K562 (cell line): ENCODE measurements around the gene STIM1. TPM values are rescaled to one million over a fixed set of nuclear protein-coding genes. Genes with fewer than 3 reads are reported as not detected.

Experiments used
- ELK3 ChIP-seq: fragments of 450-650 bp; formaldehyde crosslinking; IDR thresholded peaks from 2 replicates; pipeline ENCODE4 v1.4.0; 2020; ENCODE audit warnings: mild to moderate bottlenecking
- GABPB1 ChIP-seq: sonication (generic); formaldehyde crosslinking; IDR thresholded peaks from 2 replicates; pipeline ENCODE4 v1.8.0; 2022; ENCODE audit warnings: mild to moderate bottlenecking, missing genetic modification reagents
- IRF9 ChIP-seq: fragments of 450-650 bp; IDR thresholded peaks from 2 replicates; pipeline ENCODE4 v1.6.1; 2016; ENCODE audit warnings: missing biosample characterization, missing genetic modification characterization
- PREB ChIP-seq: sonication (generic); formaldehyde crosslinking; IDR thresholded peaks from 2 replicates; pipeline ENCODE4 v1.8.1; 2023; ENCODE audit warnings: mild to moderate bottlenecking, missing genetic modification reagents
- RBM15 ChIP-seq: fragments of 200-400 bp; formaldehyde crosslinking; IDR thresholded peaks from 2 replicates; pipeline ENCODE4 v1.6.1; 2018; ENCODE audit warnings: mild to moderate bottlenecking, low read length, moderate library complexity; ENCODE audit not compliant: insufficient read depth
- TAF1 ChIP-seq: IDR thresholded peaks from 2 replicates; pipeline ENCODE4 v1.6.1; 2011; ENCODE audit warnings: mild to moderate bottlenecking, low read length, moderate library complexity; ENCODE audit not compliant: insufficient read depth, control insufficient read depth, severe bottlenecking; ENCODE audit errors: extremely low read depth
- ZBTB9 ChIP-seq: fragments of 450-650 bp; formaldehyde crosslinking; IDR thresholded peaks from 2 replicates; pipeline ENCODE4 v1.4.0; 2020; ENCODE audit warnings: mild to moderate bottlenecking, moderate library complexity
- ZKSCAN1 ChIP-seq: fragments of 150-350 bp; IDR thresholded peaks from 2 replicates; pipeline ENCODE4 v1.6.1; 2016; ENCODE audit warnings: low read depth, low read length
- ZNF280A ChIP-seq: fragments of 450-650 bp; IDR thresholded peaks from 2 replicates; pipeline ENCODE4 v1.6.1; 2018; ENCODE audit warnings: mild to moderate bottlenecking, low read depth; ENCODE audit not compliant: partially characterized antibody
- polyA plus RNA-seq, 8 experiments: library from polyadenylated mRNA; depleted of rRNA in 4 of 8; stranded (reverse) in 5 of 8; unstranded in 3 of 8; fragments of >200 nt; fragmentation: Nextera tagmentation in 2 of 8; fragmentation: Illumina TruSeq in 1 of 8; extraction: Ambion mirVana in 2 of 8; extraction: Trizol in 1 of 8; gene quantifications; 2 replicates each; pipeline versions ENCODE4 v1.2.1 to v1.2.3, GENCODE V29; 2011 to 2014; ENCODE audit warnings: inconsistent platforms in 1 of 8, missing spikeins in 1 of 8
- total RNA-seq, 7 experiments: library from RNA; depleted of rRNA in 6 of 7; stranded (reverse); fragments of >200 nt in 6 of 7; fragmentation: Illumina TruSeq in 2 of 7; extraction: Trizol in 2 of 7; gene quantifications; 2 replicates each; pipeline versions ENCODE4 v1.2.1 to v1.2.3, GENCODE V29; 2011 to 2021; ENCODE audit warnings: low replicate concordance in 1 of 7

STIM1 gene
- total and polyA plus RNA-seq, 9 of the 15 experiments (the other 6 are each of a cell fraction or from before 2014, with no cell fraction given), result 7.7 to 50.5 (median 22.5) TPM

GRCh38 chr11:4026389-4026788, 170.9 kb downstream of the STIM1 start (continued):
- TF ChIP-seq ELK3, result no peak
- TF ChIP-seq ZBTB9 (CRISPR knock-in tag), result no peak
- no peak for TF ChIP-seq RBM15
- no peak for TF ChIP-seq GABPB1 (CRISPR knock-in tag)
- no peak for TF ChIP-seq ZNF280A
- no peak for TF ChIP-seq PREB (CRISPR knock-in tag)
- no peak for TF ChIP-seq TAF1
- no peak for TF ChIP-seq ZKSCAN1
- TF ChIP-seq IRF9 (tag), result no peak
